Breast epithelium (tissue), 3 donors: ENCODE measurements around the gene CNTN5.

Experiments
- CTCF ChIP-seq, 3 donors: fragments of 450-650 bp; IDR thresholded peaks; one replicate each; pipeline ENCODE4 v1.5.1; 2016 to 2017; ENCODE audit warnings: antibody characterized with exemption in 3 of 3, mild to moderate bottlenecking in 3 of 3, moderate library complexity in 3 of 3
- POLR2A ChIP-seq: fragments of 450-650 bp; IDR thresholded peaks from one replicate; pipeline ENCODE4 v1.6.1; 2016; ENCODE audit warnings: antibody characterized with exemption, mild to moderate bottlenecking, moderate library complexity
- POLR2AphosphoS5 ChIP-seq, 3 donors: sonication (generic); formaldehyde crosslinking; IDR thresholded peaks; one replicate each; pipeline ENCODE4 v1.6.1; 2017; ENCODE audit warnings: antibody characterized with exemption in 3 of 3

GRCh38 chr11:99695106-99695505 is 674.4 kb downstream of the CNTN5 start:
- no peak for TF ChIP-seq CTCF (IDR thresholded peaks at IDR 0.05)
- no peak for TF ChIP-seq POLR2AphosphoS5 (IDR thresholded peaks at IDR 0.05)
- no peak for TF ChIP-seq POLR2A
